Fibroblast of skin of left biceps (primary cell): ENCODE data around the gene C15orf62.

Source experiments
- DNase-seq, 2 experiments: peaks; one replicate each; pipeline ENCODE4 v3.0.0-alpha.2; 2013; ENCODE audit warnings: low read depth in 2 of 2

Gene C15orf62

GRCh38 chr15:40769274-40770146, at the start of gene C15orf62:
TSS of gene C15orf62 (plus strand) at chr15:40769980. CDS start at chr15:40770496, 516 bp downstream.
- DNase-seq, result no peak

- no peak for DNase-seq
These were observed 48.1 kb upstream of the C15orf62 start for GRCh38 chr15:40721701-40722100.

- DNase-seq, result no peak
These were observed 47.4 kb upstream of the C15orf62 start for GRCh38 chr15:40722354-40722753.

GRCh38 chr15:40722934-40723333, 46.8 kb upstream of the C15orf62 start:
- no peak for DNase-seq

- DNase-seq, result no peak
These were observed 45.9 kb upstream of the C15orf62 start for GRCh38 chr15:40723919-40724318.

- DNase-seq, result no peak
These were observed 38.7 kb upstream of the C15orf62 start for GRCh38 chr15:40731034-40731433.

GRCh38 chr15:40736575-40736974, 33.2 kb upstream of the C15orf62 start:
- DNase-seq, result no peak

GRCh38 chr15:40737048-40737447, 32.7 kb upstream of the C15orf62 start:
- DNase-seq, result no peak

GRCh38 chr15:40739047-40739446, 30.7 kb upstream of the C15orf62 start:
- no peak for DNase-seq

- no peak for DNase-seq
These were observed 29.9 kb upstream of the C15orf62 start for GRCh38 chr15:40739854-40740253.

- DNase-seq, result no peak
These were observed 26.3 kb upstream of the C15orf62 start for GRCh38 chr15:40743485-40743901.

- no peak for DNase-seq
These were observed 25.6 kb upstream of the C15orf62 start for GRCh38 chr15:40743921-40744814.

GRCh38 chr15:40744815-40745152, 25.0 kb upstream of the C15orf62 start:
- DNase-seq, result no peak

GRCh38 chr15:40746916-40747418, 22.8 kb upstream of the C15orf62 start:
- peak in 1 of 2 experiments; percentile 43 for DNase-seq

- DNase-seq, result no peak
These were observed 21.8 kb upstream of the C15orf62 start for GRCh38 chr15:40747685-40748631.

- DNase-seq, result no peak
These were observed 20.6 kb upstream of the C15orf62 start for GRCh38 chr15:40749151-40749630.

- DNase-seq, result no peak
These were observed 18.9 kb upstream of the C15orf62 start for GRCh38 chr15:40750885-40751284.

- DNase-seq, result no peak
These were observed 18.0 kb upstream of the C15orf62 start for GRCh38 chr15:40751745-40752144.

- no peak for DNase-seq
These were observed 15.3 kb upstream of the C15orf62 start for GRCh38 chr15:40754574-40754882.

- peak; percentile 70 to 78 for DNase-seq
These were observed 14.6 kb upstream of the C15orf62 start, which contains the start of gene RMDN3 for GRCh38 chr15:40754883-40755811. TSS of gene RMDN3 (minus strand) at chr15:40755254. CDS start at chr15:40754783, 471 bp downstream.
